Measurements from ENCODE around the gene SDK2.

SDK2 gene

GRCh38 chr17:73342050-73342522 is 302.2 kb downstream of the SDK2 start:
- DNase-seq (ENCODE audit: low read depth) = peak; percentile 38

DNA sequence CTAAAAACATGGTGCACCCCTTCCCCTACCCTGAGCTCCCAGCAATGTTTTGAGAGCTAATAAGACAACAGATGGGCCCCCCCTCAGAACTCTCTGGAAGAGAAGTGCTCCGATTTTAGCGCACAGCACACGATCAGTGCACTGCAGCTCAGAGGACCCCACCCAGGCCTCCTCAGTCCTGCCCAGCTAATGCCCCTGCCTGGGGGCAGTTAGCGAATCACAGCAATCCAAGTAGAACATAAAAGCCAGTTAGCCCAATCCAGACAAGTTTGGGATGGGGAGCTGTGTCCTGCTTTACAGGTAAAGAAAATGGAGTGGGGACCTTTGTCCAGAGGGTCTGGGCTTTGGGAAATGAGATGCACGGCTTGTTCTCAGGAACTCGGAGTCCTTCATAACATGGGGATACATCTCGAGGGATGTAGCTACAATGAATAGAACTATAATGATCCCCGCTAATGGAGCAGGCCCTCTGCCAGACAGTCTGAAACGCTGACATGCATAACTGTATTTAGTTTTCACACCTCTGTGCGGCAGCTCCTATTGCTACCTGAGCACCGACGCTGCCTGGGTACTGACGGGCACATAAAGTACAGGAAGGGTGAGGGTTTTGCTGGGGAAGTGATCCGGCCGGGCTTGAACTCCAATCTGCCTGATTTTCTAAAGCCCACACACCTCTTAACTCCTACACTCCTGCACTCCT is 302.7 kb downstream of the SDK2 start:
- no peak for DNase-seq (ENCODE audit: low read depth)

GRCh38 chr17:73340093-73340596 is 304.1 kb downstream of the SDK2 start:
- DNase-seq (ENCODE audit: low read depth) = peak; percentile 85

GRCh38 chr17:73338566-73339197 is 305.6 kb downstream of the SDK2 start:
- no peak for DNase-seq (ENCODE audit: low read depth)

GRCh38 chr17:73338050-73338521 is 306.2 kb downstream of the SDK2 start:
- DNase-seq (ENCODE audit: low read depth) = peak; percentile 64

- no peak for DNase-seq (ENCODE audit: low read depth)
Observed at GRCh38 chr17:73337330-73337710, 306.9 kb downstream of the SDK2 start.

DNA sequence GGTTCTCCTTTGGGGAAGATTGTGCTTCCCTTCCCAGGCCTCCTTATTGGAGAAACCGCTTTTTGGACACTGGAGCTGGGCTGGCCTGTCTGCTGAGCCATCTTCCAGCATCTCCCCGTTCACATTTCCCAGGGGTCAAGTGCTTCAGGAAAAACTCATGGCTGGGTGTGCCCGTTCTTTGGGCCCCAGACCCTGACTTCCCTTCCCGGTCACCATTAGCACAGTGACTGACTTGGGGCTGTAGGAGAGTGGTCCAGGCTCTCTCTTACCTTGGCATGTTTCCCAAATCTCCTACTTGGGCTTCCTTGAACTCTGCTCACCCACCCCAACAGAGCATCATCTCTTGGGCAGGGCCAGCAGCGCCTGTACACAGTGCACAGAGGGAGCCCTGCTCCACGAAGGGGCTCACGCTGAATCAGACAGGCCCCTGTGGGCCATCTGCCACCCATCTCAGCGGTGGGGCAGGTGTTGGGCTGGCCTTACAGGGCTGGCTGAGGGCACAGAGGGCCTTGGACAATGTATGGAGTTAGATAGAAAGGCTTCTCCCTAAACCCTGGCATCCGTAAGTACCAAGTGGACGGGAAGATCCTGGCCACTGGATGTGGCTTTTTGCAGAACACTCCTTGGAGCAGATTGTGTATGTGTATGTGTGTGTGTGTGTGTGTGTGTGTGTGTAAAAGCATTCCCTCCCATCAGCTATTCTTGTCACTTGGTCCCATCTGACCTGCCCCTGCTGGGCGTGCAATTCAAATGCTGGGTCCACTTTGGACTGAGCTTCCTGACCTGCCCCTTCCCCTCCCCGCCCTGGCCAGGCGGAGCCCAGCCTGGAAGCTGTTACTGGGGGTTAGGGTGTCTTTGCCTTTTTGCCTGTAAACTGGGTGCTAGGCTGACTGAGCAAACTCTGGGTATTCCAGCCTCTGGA is 307.6 kb downstream of the SDK2 start:
- no peak for DNase-seq (ENCODE audit: low read depth)

- DNase-seq (ENCODE audit: low read depth) = no peak
Observed at GRCh38 chr17:73335591-73336407, 308.4 kb downstream of the SDK2 start.

GRCh38 chr17:73334771-73335513 is 309.3 kb downstream of the SDK2 start:
- DNase-seq (ENCODE audit: low read depth) = no peak

DNA sequence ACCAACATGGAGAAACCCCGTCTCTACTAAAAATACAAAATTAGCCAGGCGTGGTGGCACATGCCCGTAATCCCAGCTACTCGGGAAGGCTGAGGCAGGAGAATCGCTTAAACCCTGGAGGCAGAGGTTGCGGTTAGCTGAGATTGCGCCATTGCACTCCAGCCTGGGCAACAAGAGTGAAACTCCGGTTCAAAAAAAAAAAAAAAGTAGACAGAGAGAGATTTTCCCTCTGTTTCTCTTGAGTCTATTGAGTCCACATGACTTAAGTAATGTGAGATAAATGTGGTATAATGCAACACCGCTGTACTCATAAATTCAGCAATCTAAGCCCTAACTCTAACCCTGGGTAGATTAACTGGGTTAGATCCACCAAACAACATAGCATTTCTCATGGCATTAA is 310.8 kb downstream of the SDK2 start:
- DNase-seq (ENCODE audit: low read depth) = peak; percentile 38

GRCh38 chr17:73331060-73331459 is 313.2 kb downstream of the SDK2 start:
- DNase-seq (ENCODE audit: low read depth) = no peak

- no peak for DNase-seq (ENCODE audit: low read depth)
Observed at GRCh38 chr17:73327676-73328075, 316.6 kb downstream of the SDK2 start.

DNA sequence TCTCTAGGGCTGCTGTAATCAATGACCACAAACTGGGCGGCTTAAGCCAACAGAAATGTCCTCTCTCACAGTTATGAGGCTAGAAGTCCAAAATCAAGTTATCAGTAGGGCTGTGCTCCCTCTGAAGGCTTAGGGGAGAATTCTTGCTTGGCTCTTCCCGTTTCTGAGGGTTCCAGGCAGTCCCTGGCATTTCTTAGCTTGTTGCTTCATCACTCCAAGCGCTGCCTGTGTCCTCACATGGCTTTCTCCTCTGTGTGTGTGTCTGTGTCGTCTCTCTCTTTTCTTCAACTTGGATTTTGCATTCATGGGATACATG is 318.8 kb downstream of the SDK2 start:
- DNase-seq (ENCODE audit: low read depth) = peak; percentile 83

DNA sequence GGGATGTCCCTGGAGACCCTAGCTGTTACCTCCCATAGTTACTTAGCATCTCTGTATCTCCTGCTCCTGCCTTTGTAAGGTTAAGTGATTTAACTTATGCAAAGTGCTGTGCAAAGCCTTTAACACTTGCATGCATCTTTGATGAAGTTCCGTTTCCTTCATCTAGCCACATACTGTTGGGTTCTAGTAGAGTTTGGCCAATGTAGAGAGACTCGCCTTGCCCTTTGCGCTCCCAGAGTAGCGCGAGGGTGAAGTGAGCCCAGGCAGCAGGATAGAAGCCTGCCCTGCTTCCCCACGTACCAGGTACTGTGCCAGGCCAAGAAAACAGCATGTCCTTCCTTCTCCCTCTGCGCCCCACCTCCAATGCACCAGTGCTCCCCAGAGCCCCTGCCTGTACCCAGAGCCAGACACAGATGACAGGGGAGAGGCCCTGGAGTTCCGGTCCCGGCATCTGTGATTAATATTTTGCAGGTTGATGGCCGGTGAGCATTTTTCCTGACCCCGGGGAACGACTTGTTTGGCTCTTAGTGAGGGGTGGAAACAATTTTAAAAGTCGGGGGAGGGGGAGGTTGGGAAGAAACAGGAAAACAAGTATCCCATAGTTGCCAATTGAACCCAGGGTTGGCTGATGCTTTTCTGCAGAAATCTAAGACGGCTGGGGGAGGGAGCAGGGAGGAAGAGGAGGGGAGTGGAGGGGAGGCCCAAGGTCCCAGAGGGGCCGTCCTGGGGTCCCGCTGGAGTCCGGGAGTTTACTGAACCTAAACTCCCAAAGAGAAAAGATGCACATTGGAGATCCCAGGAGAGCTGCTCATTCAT is 319.3 kb downstream of the SDK2 start:
- no peak for DNase-seq (ENCODE audit: low read depth)

GRCh38 chr17:73324160-73324475 is 320.1 kb downstream of the SDK2 start:
- DNase-seq (ENCODE audit: low read depth) = no peak

DNA sequence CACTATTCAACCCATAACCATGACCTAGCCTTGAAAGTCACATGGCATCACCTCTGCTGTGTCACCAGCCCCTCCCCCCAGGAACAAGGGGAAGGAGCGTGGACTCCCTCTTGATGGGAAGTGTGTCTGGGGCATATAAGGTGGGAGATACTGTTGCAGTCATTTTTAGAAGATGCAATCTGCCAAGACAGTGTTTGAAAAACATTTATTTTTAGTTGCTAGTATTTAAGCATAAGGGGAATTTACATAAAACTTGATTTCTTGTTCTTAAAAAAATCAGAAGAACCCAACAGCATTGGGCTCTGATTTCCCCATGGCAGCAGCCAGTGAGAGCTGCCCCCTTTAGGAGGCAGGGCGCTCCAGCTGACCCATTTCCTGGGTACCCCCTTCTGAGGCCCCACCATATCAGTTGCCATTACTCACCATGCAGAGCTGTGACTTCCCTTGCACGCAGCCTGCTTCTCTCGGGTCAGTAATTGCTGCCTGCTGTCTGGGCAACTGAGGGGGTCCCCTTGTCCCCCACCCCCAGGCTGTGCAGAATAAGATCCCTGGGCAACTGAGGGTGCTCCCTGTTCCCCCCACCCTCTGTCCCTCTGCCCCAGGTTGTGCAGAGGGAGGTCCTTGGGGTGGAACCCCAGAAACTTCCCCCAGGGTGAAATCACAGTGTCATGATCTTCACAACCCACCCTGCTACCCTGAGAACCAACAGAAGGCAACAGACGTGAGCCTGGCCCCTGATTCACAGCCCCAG is 320.7 kb downstream of the SDK2 start:
- no peak for DNase-seq (ENCODE audit: low read depth)

DNA sequence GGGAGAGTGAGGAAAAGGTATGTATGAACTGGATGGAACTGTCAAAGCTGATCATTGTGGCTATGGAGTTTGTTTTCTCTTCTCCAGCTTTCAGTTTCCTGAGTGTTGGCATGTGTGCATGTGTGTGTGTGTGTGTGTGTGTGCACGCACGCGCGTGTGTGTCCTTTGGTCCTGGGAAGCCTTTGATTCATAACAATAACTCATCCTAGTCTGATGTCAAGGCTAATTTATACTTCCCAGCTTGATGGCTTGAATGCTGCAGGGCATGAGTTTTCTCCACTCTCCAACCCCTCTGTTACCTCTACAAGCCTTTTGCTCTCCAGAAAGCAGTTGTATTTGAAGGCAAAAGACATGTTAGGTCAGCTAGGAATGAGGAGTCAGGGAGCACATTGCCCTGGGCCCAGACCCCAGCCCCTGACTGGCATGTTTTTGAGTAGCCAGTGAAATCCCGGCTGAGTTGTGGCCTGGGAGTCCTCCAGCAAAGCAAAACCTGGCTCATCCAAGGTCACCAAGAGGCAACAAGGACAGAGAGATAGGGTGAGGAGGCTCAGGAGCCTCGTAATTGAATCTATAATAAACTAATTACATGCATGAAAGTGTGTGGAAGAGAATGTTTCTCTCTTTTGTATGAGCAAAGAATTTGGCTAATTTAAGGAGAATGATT is 323.5 kb downstream of the SDK2 start:
- no peak for DNase-seq (ENCODE audit: low read depth)

- no peak for DNase-seq (ENCODE audit: low read depth)
Observed at GRCh38 chr17:73319766-73320165, 324.5 kb downstream of the SDK2 start.

GRCh38 chr17:73318836-73319235 is 325.4 kb downstream of the SDK2 start:
- DNase-seq (ENCODE audit: low read depth) = no peak
